HUES48 (cell line): ENCODE data around the gene DTNA.
"Not testable (repeated sequence)": the region's sequence is repeated elsewhere in the genome, so short reads cannot be mapped to it uniquely, and the experiment has no call there.

ENCODE experiments used
- H3K27ac ChIP-seq: one replicate; pipeline ENCODE4 v1.7.0; 2013; ENCODE audit warnings: low read depth, low read length, inconsistent platforms
- H3K27me3 ChIP-seq: 2 replicates; pipeline ENCODE4 v1.6.1; 2013; ENCODE audit warnings: mild to moderate bottlenecking, low read length; ENCODE audit not compliant: control insufficient read depth, insufficient read depth
- H3K36me3 ChIP-seq: 2 replicates; pipeline ENCODE4 v1.6.1; 2013; ENCODE audit warnings: low read length; ENCODE audit not compliant: control insufficient read depth, insufficient read depth
- H3K4me1 ChIP-seq: 2 replicates; pipeline ENCODE4 v1.6.1; 2013; ENCODE audit warnings: mild to moderate bottlenecking, low read length; ENCODE audit not compliant: control insufficient read depth, insufficient read depth
- H3K4me3 ChIP-seq: 2 replicates; pipeline ENCODE4 v1.5.1; 2013; ENCODE audit warnings: mild to moderate bottlenecking, low read depth, low read length
- H3K9ac ChIP-seq: 2 replicates; pipeline ENCODE4 v1.6.1; 2013; ENCODE audit warnings: mild to moderate bottlenecking, low read depth, low read length, moderate library complexity
- H3K9me3 ChIP-seq: 2 replicates; pipeline ENCODE4 v1.6.1; 2013; ENCODE audit warnings: low read length; ENCODE audit not compliant: control insufficient read depth, insufficient read depth

Gene DTNA

GRCh38 chr18:34697891-34698290 lies 12.2 kb upstream of the DTNA start:
- no peaks in the 10 kb centered on the region for H3K36me3 ChIP-seq
- peaks cover 24% of the 10 kb centered on the region for H3K4me1 ChIP-seq
- no peak overlapping the region for H3K4me3 ChIP-seq
- H3K9ac ChIP-seq = no peak overlapping the region
- peak overlapping the region; percentile 3 for H3K27ac ChIP-seq
- no peaks in the 10 kb centered on the region for H3K9me3 ChIP-seq
- no peaks in the 10 kb centered on the region for H3K27me3 ChIP-seq

GRCh38 chr18:34701911-34702310 lies 8.2 kb upstream of the DTNA start:
- no peaks in the 10 kb centered on the region for H3K27me3 ChIP-seq
- H3K9me3 ChIP-seq = no peaks in the 10 kb centered on the region
- H3K36me3 ChIP-seq = no peaks in the 10 kb centered on the region
- no peak overlapping the region for H3K9ac ChIP-seq
- H3K27ac ChIP-seq = no peak overlapping the region
- peaks cover 15% of the 10 kb centered on the region for H3K4me1 ChIP-seq
- no peak overlapping the region for H3K4me3 ChIP-seq

GRCh38 chr18:34702814-34703213 lies 7.3 kb upstream of the DTNA start:
- Histone ChIP-seq H3K9me3 (no peaks in the 10 kb centered on the region), H3K36me3 (no peaks in the 10 kb centered on the region), H3K4me1 (peaks cover 15% of the 10 kb centered on the region), H3K27ac (no peak overlapping the region), H3K9ac (no peak overlapping the region), H3K27me3 (no peaks in the 10 kb centered on the region), H3K4me3 (no peak overlapping the region)

GRCh38 chr18:34704074-34704473 lies 6.0 kb upstream of the DTNA start:
- peaks cover 28% of the 10 kb centered on the region for H3K4me1 ChIP-seq
- no peaks in the 10 kb centered on the region for H3K27me3 ChIP-seq
- H3K36me3 ChIP-seq = no peaks in the 10 kb centered on the region
- H3K9me3 ChIP-seq = no peaks in the 10 kb centered on the region
- H3K9ac ChIP-seq = no peak overlapping the region
- no peak overlapping the region for H3K4me3 ChIP-seq
- no peak overlapping the region for H3K27ac ChIP-seq

GRCh38 chr18:34704823-34705222 lies 5.3 kb upstream of the DTNA start:
- H3K9me3 ChIP-seq = no peaks in the 10 kb centered on the region
- no peak overlapping the region for H3K4me3 ChIP-seq
- no peak overlapping the region for H3K9ac ChIP-seq
- H3K4me1 ChIP-seq = peaks cover 36% of the 10 kb centered on the region
- no peaks in the 10 kb centered on the region for H3K27me3 ChIP-seq
- H3K27ac ChIP-seq = no peak overlapping the region
- H3K36me3 ChIP-seq = no peaks in the 10 kb centered on the region

- Histone ChIP-seq H3K4me3 (peak overlapping the region; percentile 15; the same call in 1 of the 2 replicates), H3K27me3 (no peaks in the 10 kb centered on the region), H3K4me1 (peaks cover 50% of the 10 kb centered on the region), H3K9me3 (no peaks in the 10 kb centered on the region), H3K36me3 (no peaks in the 10 kb centered on the region), H3K9ac (no peak overlapping the region; the same call in 1 of the 2 replicates), H3K27ac (peak overlapping the region; percentile 91)
Measured at GRCh38 chr18:34707670-34708069, 2.4 kb upstream of the DTNA start.

GRCh38 chr18:34709104-34709503 lies 994 bp upstream of the DTNA start:
- Histone ChIP-seq H3K27ac (peak overlapping the region; percentile 91), H3K27me3 (no peaks in the 10 kb centered on the region), H3K9ac (no peak overlapping the region), H3K4me3 (no peak overlapping the region), H3K4me1 (peaks cover 50% of the 10 kb centered on the region), H3K36me3 (no peaks in the 10 kb centered on the region), H3K9me3 (no peaks in the 10 kb centered on the region; the same call in 1 of the 2 replicates)

- Histone ChIP-seq H3K4me1 (peaks cover 50% of the 10 kb centered on the region), H3K4me3 (no peak overlapping the region), H3K36me3 (no peaks in the 10 kb centered on the region), H3K27me3 (no peaks in the 10 kb centered on the region), H3K27ac (peak overlapping the region; percentile 38), H3K9me3 (no peaks in the 10 kb centered on the region; the same call in 1 of the 2 replicates), H3K9ac (no peak overlapping the region)
Measured at GRCh38 chr18:34710458-34710914, 388 bp downstream of the DTNA start.

- Histone ChIP-seq H3K4me1 (peaks cover 50% of the 10 kb centered on the region), H3K27ac (peak overlapping the region; percentile 38), H3K27me3 (no peaks in the 10 kb centered on the region), H3K4me3 (no peak overlapping the region), H3K9me3 (no peaks in the 10 kb centered on the region; the same call in 1 of the 2 replicates), H3K9ac (no peak overlapping the region), H3K36me3 (no peaks in the 10 kb centered on the region)
Measured at GRCh38 chr18:34710934-34711333, 836 bp downstream of the DTNA start.

GRCh38 chr18:34716111-34716510 lies 6.0 kb downstream of the DTNA start:
- H3K36me3 ChIP-seq, H3K27me3 ChIP-seq, H3K27ac ChIP-seq: not testable (repeated sequence)

GRCh38 chr18:34718610-34719009 lies 8.5 kb downstream of the DTNA start:
- Histone ChIP-seq H3K27me3 (no peaks in the 10 kb centered on the region), H3K4me1 (no peaks in the 10 kb centered on the region), H3K4me3 (no peak overlapping the region), H3K27ac (no peak overlapping the region), H3K9ac (no peak overlapping the region), H3K9me3 (no peaks in the 10 kb centered on the region), H3K36me3 (no peaks in the 10 kb centered on the region)

More at GRCh38 chr18:34716111-34716510, 6.0 kb downstream of the DTNA start:
- H3K4me3 ChIP-seq, H3K4me1 ChIP-seq, H3K9ac ChIP-seq, H3K9me3 ChIP-seq: not testable (repeated sequence)

- Histone ChIP-seq H3K27ac (no peak overlapping the region), H3K9me3 (no peaks in the 10 kb centered on the region), H3K9ac (no peak overlapping the region), H3K4me3 (no peak overlapping the region), H3K36me3 (no peaks in the 10 kb centered on the region), H3K4me1 (no peaks in the 10 kb centered on the region), H3K27me3 (no peaks in the 10 kb centered on the region)
Measured at GRCh38 chr18:34720220-34720619, 10.1 kb downstream of the DTNA start.
